Trophoblast cell (in vitro differentiated cells and primary cell): Measurements from ENCODE around the gene BCL10.
A peak's percentile ranks its signal among the peaks of the same experiment; 100 is the strongest.

Experiments used
- DNase-seq, 2 donors: peaks; one replicate each; pipeline ENCODE4 v3.0.0-alpha.2; 2016
- H2AFZ ChIP-seq: 2 replicates; pipeline ENCODE4 v1.6.1; 2013; ENCODE audit warnings: low read length, moderate library complexity, mild to moderate bottlenecking; ENCODE audit not compliant: insufficient read depth, poor library complexity
- H2AK5ac ChIP-seq: 2 replicates; pipeline ENCODE4 v1.6.1; 2013; ENCODE audit warnings: mild to moderate bottlenecking, low read length
- H2BK120ac ChIP-seq: 2 replicates; pipeline ENCODE4 v1.6.1; 2013; ENCODE audit warnings: low read length, mild to moderate bottlenecking, moderate library complexity; ENCODE audit not compliant: insufficient read depth, poor library complexity
- H2BK12ac ChIP-seq: 2 replicates; pipeline ENCODE4 v1.6.1; 2013; ENCODE audit warnings: mild to moderate bottlenecking, low read length, moderate library complexity
- H2BK5ac ChIP-seq: 2 replicates; pipeline ENCODE4 v1.6.1; 2013; ENCODE audit warnings: low read length, low read depth, moderate library complexity, mild to moderate bottlenecking; ENCODE audit not compliant: poor library complexity
- H3K14ac ChIP-seq: 2 replicates; pipeline ENCODE4 v1.6.1; 2013; ENCODE audit warnings: mild to moderate bottlenecking, low read length
- H3K18ac ChIP-seq: 2 replicates; pipeline ENCODE4 v1.6.1; 2013; ENCODE audit warnings: mild to moderate bottlenecking, low read length
- H3K23ac ChIP-seq: 2 replicates; pipeline ENCODE4 v1.6.1; 2013; ENCODE audit warnings: low read length
- H3K27ac ChIP-seq: 2 replicates; pipeline ENCODE4 v1.5.1; 2013; ENCODE audit warnings: low read depth, mild to moderate bottlenecking, inconsistent platforms, low read length, moderate library complexity
- H3K27me3 ChIP-seq: 2 replicates; pipeline ENCODE4 v1.6.1; 2013; ENCODE audit warnings: inconsistent platforms, mild to moderate bottlenecking, low read length, moderate library complexity; ENCODE audit not compliant: insufficient read depth
- H3K36me3 ChIP-seq, 2 experiments: 1 replicate in 1 of 2; 2 replicates in 1 of 2; pipeline ENCODE4 v1.6.1; 2013; ENCODE audit warnings: low read length in 2 of 2, mild to moderate bottlenecking in 2 of 2, moderate library complexity in 1 of 2; ENCODE audit not compliant: insufficient read depth in 2 of 2, control insufficient read depth in 1 of 2
- H3K4ac ChIP-seq: 2 replicates; pipeline ENCODE4 v1.6.1; 2013; ENCODE audit warnings: low read depth, mild to moderate bottlenecking, low read length, moderate library complexity
- H3K4me1 ChIP-seq, 2 experiments: 1 replicate in 1 of 2; 2 replicates in 1 of 2; pipeline ENCODE4 v1.6.1; 2013; ENCODE audit warnings: low read length in 2 of 2, mild to moderate bottlenecking in 2 of 2, moderate library complexity in 1 of 2; ENCODE audit not compliant: insufficient read depth in 2 of 2, control insufficient read depth in 1 of 2
- H3K4me2 ChIP-seq: 2 replicates; pipeline ENCODE4 v1.6.1; 2013; ENCODE audit warnings: inconsistent platforms, mild to moderate bottlenecking, low read length, moderate library complexity
- H3K4me3 ChIP-seq: 2 replicates; pipeline ENCODE4 v1.5.1; 2013; ENCODE audit warnings: mild to moderate bottlenecking, low read depth, low read length, inconsistent platforms
- H3K79me1 ChIP-seq: one replicate; pipeline ENCODE4 v1.6.1; 2013; ENCODE audit warnings: low read length
- H3K79me2 ChIP-seq: 2 replicates; pipeline ENCODE4 v1.6.1; 2013; ENCODE audit warnings: low read length, mild to moderate bottlenecking; ENCODE audit not compliant: control insufficient read depth, insufficient read depth, poor library complexity
- H3K9ac ChIP-seq: 2 replicates; pipeline ENCODE4 v1.6.1; 2013; ENCODE audit warnings: mild to moderate bottlenecking, low read length
- H3K9me3 ChIP-seq: 2 replicates; pipeline ENCODE4 v1.6.1; 2013; ENCODE audit warnings: low read depth, mild to moderate bottlenecking, control low read depth, inconsistent platforms, low read length; ENCODE audit not compliant: insufficient read depth
- H4K12ac ChIP-seq: 2 replicates; pipeline ENCODE4 v1.6.1; 2013; ENCODE audit warnings: low read depth, mild to moderate bottlenecking, low read length, moderate library complexity
- H4K8ac ChIP-seq: 2 replicates; pipeline ENCODE4 v1.6.1; 2013; ENCODE audit warnings: low read depth, mild to moderate bottlenecking, low read length, moderate library complexity
- H4K91ac ChIP-seq: one replicate; pipeline ENCODE4 v1.6.1; 2013; ENCODE audit warnings: low read depth, mild to moderate bottlenecking, low read length, moderate library complexity
- WGBS: extraction: QIAGEN DNeasy Blood & Tissue Kit; methylation state at CpG from one replicate; pipeline ENCODE4 v1.1.7; 2013; ENCODE audit warnings: missing lambda C conversion rate; ENCODE audit not compliant: insufficient read length, insufficient coverage; ENCODE audit errors: extremely low coverage; 5-methylcytosine and 5-hydroxymethylcytosine counted together

BCL10 gene

GRCh38 chr1:85245456-85245855 lies 31.0 kb downstream of the BCL10 start:
- Histone ChIP-seq H4K91ac (peak overlapping the region; percentile 84), H2BK120ac (peak overlapping the region; percentile 92), H2AFZ (no peak overlapping the region), H2BK5ac (peak overlapping the region; percentile 88), H3K36me3 (peaks cover 0 to 2% of the 10 kb centered on the region in 2 experiments), H3K23ac (no peak overlapping the region), H3K27ac (peak overlapping the region; percentile 67), H3K9ac (no peak overlapping the region), H4K8ac (peak overlapping the region; percentile 72), H3K4ac (peak overlapping the region; percentile 66), H4K12ac (no peak overlapping the region), H3K14ac (peak overlapping the region; percentile 74), H3K79me1 (peaks cover 9% of the 10 kb centered on the region), H3K9me3 (peaks cover 6% of the 10 kb centered on the region), H2AK5ac (peak overlapping the region; percentile 70), H2BK12ac (peak overlapping the region; percentile 97), H3K27me3 (no peaks in the 10 kb centered on the region), H3K4me1 (peaks cover 0 to 5% of the 10 kb centered on the region in 2 experiments), H3K18ac (no peak overlapping the region), H3K4me3 (no peak overlapping the region), H3K79me2 (no peaks in the 10 kb centered on the region), H3K4me2 (no peak overlapping the region)
- WGBS = no CpG with 5 or more reads among the region's 1 CpG
- peak in 1 of 2 donors; percentile 20 for DNase-seq

GRCh38 chr1:85244271-85245061 lies 32.0 kb downstream of the BCL10 start:
- Histone ChIP-seq H4K91ac (peak overlapping the region; percentile 82), H3K4me3 (no peak overlapping the region), H3K9ac (no peak overlapping the region), H4K12ac (no peak overlapping the region), H3K18ac (peak overlapping the region; percentile 33), H3K36me3 (no peaks in the 10 kb centered on the region), H2BK120ac (peak overlapping the region; percentile 88), H3K4me1 (peaks cover 0 to 6% of the 10 kb centered on the region in 2 experiments), H2AK5ac (no peak overlapping the region), H3K4ac (peak overlapping the region; percentile 35), H3K9me3 (peaks cover 6% of the 10 kb centered on the region), H3K79me2 (no peaks in the 10 kb centered on the region), H3K23ac (no peak overlapping the region), H3K27me3 (no peaks in the 10 kb centered on the region), H3K79me1 (peaks cover 11% of the 10 kb centered on the region), H2AFZ (no peak overlapping the region), H2BK12ac (peak overlapping the region; percentile 65), H3K4me2 (peak overlapping the region; percentile 30), H3K14ac (no peak overlapping the region), H3K27ac (peak overlapping the region; percentile 96), H4K8ac (peak overlapping the region; percentile 76), H2BK5ac (peak overlapping the region; percentile 96)
- DNase-seq = no peak
- WGBS = no CpG with 5 or more reads among the region's 4 CpGs

GRCh38 chr1:85243372-85243771 lies 33.1 kb downstream of the BCL10 start:
- Histone ChIP-seq H3K36me3 (no peaks in the 10 kb centered on the region), H2BK12ac (no peak overlapping the region), H2BK5ac (no peak overlapping the region), H3K18ac (no peak overlapping the region), H3K9me3 (no peaks in the 10 kb centered on the region), H4K12ac (no peak overlapping the region), H2BK120ac (no peak overlapping the region), H4K8ac (no peak overlapping the region), H2AK5ac (no peak overlapping the region), H2AFZ (no peak overlapping the region), H3K4me1 (peaks cover 0 to 6% of the 10 kb centered on the region in 2 experiments), H3K79me1 (peaks cover 11% of the 10 kb centered on the region), H3K4me2 (no peak overlapping the region), H3K14ac (no peak overlapping the region), H3K4me3 (no peak overlapping the region), H3K4ac (no peak overlapping the region), H3K79me2 (no peaks in the 10 kb centered on the region), H3K27me3 (no peaks in the 10 kb centered on the region), H4K91ac (no peak overlapping the region), H3K23ac (no peak overlapping the region), H3K27ac (peak overlapping the region; percentile 96), H3K9ac (no peak overlapping the region)
- no peak for DNase-seq

GRCh38 chr1:85240643-85241042 lies 35.8 kb downstream of the BCL10 start:
- Histone ChIP-seq H3K4me1 (peaks cover 0 to 6% of the 10 kb centered on the region in 2 experiments), H3K9ac (no peak overlapping the region), H3K4ac (no peak overlapping the region), H2AK5ac (no peak overlapping the region), H3K18ac (no peak overlapping the region), H2BK120ac (no peak overlapping the region), H3K9me3 (no peaks in the 10 kb centered on the region), H3K27me3 (no peaks in the 10 kb centered on the region), H2AFZ (no peak overlapping the region), H4K91ac (no peak overlapping the region), H4K8ac (no peak overlapping the region), H3K4me2 (no peak overlapping the region), H3K23ac (no peak overlapping the region), H3K36me3 (no peaks in the 10 kb centered on the region), H3K79me2 (no peaks in the 10 kb centered on the region), H3K14ac (no peak overlapping the region), H3K79me1 (peaks cover 11% of the 10 kb centered on the region), H3K4me3 (no peak overlapping the region), H2BK12ac (no peak overlapping the region), H3K27ac (no peak overlapping the region), H4K12ac (no peak overlapping the region), H2BK5ac (no peak overlapping the region)
- WGBS = no CpG with 5 or more reads among the region's 1 CpG
- DNase-seq = no peak
